Ascending aorta (tissue), 2 donors: ENCODE results near the gene RAB21. TPM values are rescaled to one million over a fixed set of nuclear protein-coding genes. Genes with fewer than 3 reads are reported as not detected.

Experiments
- DNase-seq, 2 donors: peaks; one replicate each; pipeline ENCODE4 v3.0.0-alpha.2; 2019; ENCODE audit warnings: low spot score in 2 of 2
- H3K27ac ChIP-seq, 2 donors: fragments of 200-600 bp; sonication (generic); one replicate each; pipeline ENCODE4 v1.5.1; 2016 to 2017; ENCODE audit warnings: mild to moderate bottlenecking in 1 of 2
- H3K27me3 ChIP-seq: fragments of 200-600 bp; sonication (generic); one replicate; pipeline ENCODE4 v1.5.1; 2017
- H3K36me3 ChIP-seq, 2 donors: fragments of 200-600 bp; sonication (generic); one replicate each; pipeline ENCODE4 v1.5.1; 2016
- H3K4me1 ChIP-seq, 2 donors: fragments of 200-600 bp; sonication (generic); one replicate each; pipeline ENCODE4 v1.5.1; 2016 to 2017; ENCODE audit warnings: mild to moderate bottlenecking in 1 of 2
- H3K4me3 ChIP-seq, 2 donors: fragments of 200-600 bp; sonication (generic); one replicate each; pipeline ENCODE4 v1.5.1; 2016 to 2017; ENCODE audit warnings: mild to moderate bottlenecking in 1 of 2
- H3K9me3 ChIP-seq, 2 donors: fragments of 200-600 bp; sonication (generic); one replicate each; pipeline ENCODE4 v1.5.1; 2016
- CTCF ChIP-seq, 3 experiments: fragments of 200-600 bp in 2 of 3; fragments of 450-650 bp in 1 of 3; sonication (generic) in 2 of 3; IDR thresholded peaks; one replicate each; pipeline ENCODE4 v1.5.1; 2016 to 2019; ENCODE audit warnings: antibody characterized with exemption in 3 of 3, mild to moderate bottlenecking in 1 of 3, moderate library complexity in 1 of 3
- intact Hi-C: fragments of 100-400 bp; cut with DNase I; formaldehyde crosslinking; loops from one replicate; pipeline ENCODE4 v1.15.1; 2023
- total RNA-seq: library from RNA; depleted of rRNA; stranded (reverse); fragments of >200 nt; gene quantifications from one replicate; pipeline ENCODE4 v1.1.0, GENCODE V29; 2016

RAB21 gene
- total RNA-seq, 1 donor from 2014 or later = 6.5 TPM

DNA sequence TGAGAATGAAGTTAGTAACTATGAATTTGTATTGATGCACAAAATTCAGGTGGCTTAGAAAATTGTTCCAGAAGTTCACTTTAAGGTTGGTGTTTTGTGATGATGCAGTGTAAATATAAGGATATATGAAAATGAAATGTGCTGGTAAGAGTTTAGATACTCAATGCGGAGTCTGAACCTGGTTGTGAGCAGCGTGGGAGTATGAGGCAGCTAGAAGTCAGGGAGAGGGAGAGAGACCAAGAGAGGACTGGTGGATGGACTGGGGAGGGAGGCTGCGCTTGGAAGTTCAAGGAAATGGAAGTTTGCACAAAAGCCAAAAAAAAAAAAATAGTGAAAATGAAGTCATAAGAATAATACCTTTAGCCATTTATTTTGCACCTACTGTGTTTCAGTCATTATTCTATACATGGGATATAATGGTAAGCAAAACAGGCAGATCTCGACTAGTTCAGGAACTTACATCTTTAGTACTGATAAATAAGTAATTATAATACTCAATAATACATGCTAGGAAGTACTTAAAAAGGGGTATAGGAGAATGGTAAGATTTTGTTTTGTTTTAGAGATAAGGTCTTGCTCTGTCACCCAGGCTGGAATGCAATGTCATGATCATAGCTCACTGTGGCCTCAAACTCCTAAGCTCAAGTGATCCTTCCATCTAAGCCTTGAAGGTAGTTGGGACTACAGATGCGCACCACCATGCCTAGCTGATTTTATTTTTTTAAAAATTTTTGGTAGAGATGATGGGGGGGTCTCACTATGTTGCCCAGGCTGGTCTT, 10.0 kb upstream of the RAB21 start:
- Histone ChIP-seq H3K4me3 (no peak overlapping the region), H3K36me3 (no peaks in the 10 kb centered on the region), H3K27ac (no peak overlapping the region), H3K27me3 (no peaks in the 10 kb centered on the region), H3K4me1 (no peaks in the 10 kb centered on the region), H3K9me3 (no peaks in the 10 kb centered on the region)
- TF ChIP-seq CTCF (IDR thresholded peaks at IDR 0.05) = no peak
- no peak for DNase-seq
- intact Hi-C loops = loop anchor here (5.0 to 10.0 kb wide), 3 partner anchors 110 to 1012 kb away; no protein-coding TSS in a partner anchor

DNA sequence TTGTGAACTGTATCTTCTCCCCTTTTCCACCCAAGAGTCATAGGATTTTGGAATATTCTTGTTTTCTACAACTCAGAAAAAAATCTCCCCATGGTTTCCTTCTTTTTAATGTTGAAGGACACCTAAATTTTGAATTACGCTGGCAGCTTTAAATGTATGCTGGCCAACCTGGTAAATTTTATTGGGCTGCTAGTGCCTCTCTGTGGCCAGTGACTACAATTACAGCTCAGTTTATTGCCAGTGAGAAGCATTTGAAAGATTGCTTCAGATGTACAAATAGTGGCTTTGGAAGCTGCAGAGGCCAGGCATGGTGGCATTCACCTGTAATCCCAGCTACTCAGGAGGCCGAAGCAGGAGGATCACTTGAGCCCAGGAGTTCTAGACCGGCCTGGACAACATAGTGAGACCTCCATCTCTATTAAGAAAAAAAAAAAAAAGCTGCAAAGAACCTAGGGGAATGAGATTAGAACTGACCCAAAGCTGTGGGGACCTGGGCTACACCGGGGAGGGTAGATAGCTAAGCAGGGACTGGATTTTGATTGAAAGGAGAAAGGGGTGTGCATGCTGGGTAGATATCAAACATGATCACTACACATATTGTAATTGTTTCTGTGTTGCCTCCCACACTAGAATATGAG, 7.6 kb upstream of the RAB21 start:
- Histone ChIP-seq H3K9me3 (no peaks in the 10 kb centered on the region), H3K27ac (no peak overlapping the region), H3K4me3 (no peak overlapping the region), H3K4me1 (no peaks in the 10 kb centered on the region), H3K36me3 (no peaks in the 10 kb centered on the region), H3K27me3 (no peaks in the 10 kb centered on the region)
- DNase-seq = no peak
- intact Hi-C loops = loop anchor here (2.0 to 10.0 kb wide), 4 partner anchors 112 to 1015 kb away; no protein-coding TSS in a partner anchor
- peak; percentile 61 to 75 (median 66) for TF ChIP-seq CTCF (IDR thresholded peaks at IDR 0.05)

DNA sequence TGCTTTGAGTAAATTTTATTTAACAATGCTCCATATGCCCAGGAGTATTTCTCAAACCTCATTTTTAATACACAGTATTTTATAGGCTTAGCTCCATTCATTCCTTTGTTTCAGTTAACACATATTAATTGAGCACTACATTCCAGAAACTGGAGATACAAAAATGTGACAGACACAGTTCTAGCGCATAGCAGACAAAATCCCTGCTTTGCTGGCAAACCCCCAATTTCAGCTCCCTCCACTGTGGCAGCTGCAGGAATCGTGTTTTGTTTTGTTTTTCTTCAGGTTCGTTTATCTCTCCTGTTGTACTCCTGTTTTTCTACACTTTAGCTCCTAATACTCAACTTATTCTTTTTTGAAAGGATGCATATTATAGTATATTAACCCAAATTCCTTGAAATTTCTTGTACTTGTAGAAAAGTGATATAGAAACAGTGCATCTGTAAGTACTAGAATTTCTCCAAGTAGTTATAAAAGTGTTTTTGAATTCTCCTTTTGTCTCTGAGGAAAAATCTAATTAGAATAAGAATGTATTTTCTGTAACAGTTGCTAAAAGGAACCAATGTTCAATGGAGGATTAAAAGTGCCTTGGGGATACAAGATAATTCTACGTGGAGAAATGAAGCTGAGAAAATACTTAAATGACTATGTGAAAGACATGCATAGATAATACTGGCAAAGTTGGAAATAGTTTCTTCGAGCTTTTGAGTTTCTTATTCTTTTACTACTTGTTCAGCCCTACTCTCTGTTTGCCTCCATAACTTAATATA, 6.4 kb upstream of the RAB21 start:
- no peak for TF ChIP-seq CTCF (IDR thresholded peaks at IDR 0.05)

DNA sequence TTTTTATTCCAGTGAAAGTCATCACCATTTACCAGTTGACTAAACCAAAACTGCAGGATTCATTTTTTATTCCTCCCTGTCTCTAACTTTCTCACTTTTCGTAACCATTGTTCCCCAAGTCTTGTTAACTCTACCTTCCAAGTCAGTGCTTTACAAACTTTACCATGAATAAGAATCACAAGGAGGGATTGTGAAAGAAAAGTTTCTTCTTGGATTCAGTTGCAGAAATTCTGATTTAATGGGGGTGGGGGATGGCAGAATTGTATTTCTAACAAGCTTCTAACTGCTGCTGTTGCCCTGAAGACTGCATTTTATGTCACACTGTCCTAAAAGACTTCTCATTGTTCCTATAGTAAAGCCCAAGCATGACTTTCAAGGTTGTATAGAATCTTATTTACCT, 5.0 kb upstream of the RAB21 start:
- Histone ChIP-seq H3K27me3 (no peaks in the 10 kb centered on the region), H3K36me3 (no peaks in the 10 kb centered on the region), H3K4me3 (no peak overlapping the region), H3K9me3 (no peaks in the 10 kb centered on the region), H3K4me1 (peaks cover 4 to 6% of the 10 kb centered on the region in 2 donors), H3K27ac (no peak overlapping the region)
- TF ChIP-seq CTCF (IDR thresholded peaks at IDR 0.05) = no peak
- no peak for DNase-seq
- intact Hi-C loops = loop anchor here (5.0 to 10.0 kb wide), 5 partner anchors 115 to 1505 kb away; partner anchors contain the start of gene CNOT2

More for the DNA sequence above, 6.4 kb upstream of the RAB21 start:
- no peaks in the 10 kb centered on the region for H3K9me3 ChIP-seq
- no peak overlapping the region for H3K27ac ChIP-seq
- no peaks in the 10 kb centered on the region for H3K27me3 ChIP-seq
- no peak overlapping the region for H3K4me3 ChIP-seq
- intact Hi-C loops = loop anchor here (5.0 to 10.0 kb wide), 3 partner anchors 113 to 1016 kb away; no protein-coding TSS in a partner anchor
- DNase-seq = no peak
- no peaks in the 10 kb centered on the region for H3K4me1 ChIP-seq
- no peaks in the 10 kb centered on the region for H3K36me3 ChIP-seq

GRCh38 chr12:71752891-71753290, 1.8 kb upstream of the RAB21 start:
- Histone ChIP-seq H3K4me1 (peaks cover 4 to 12% of the 10 kb centered on the region in 2 donors), H3K4me3 (no peak overlapping the region), H3K36me3 (peaks cover 0 to 5% of the 10 kb centered on the region in 2 donors), H3K27ac (no peak overlapping the region), H3K9me3 (no peaks in the 10 kb centered on the region), H3K27me3 (no peaks in the 10 kb centered on the region)
- no peak for DNase-seq
- intact Hi-C loops = loop anchor here (10.0 kb wide), 2 partner anchors 758 to 1508 kb away; partner anchors contain the start of gene CNOT2
- TF ChIP-seq CTCF (IDR thresholded peaks at IDR 0.05) = no peak
